HEK293 (cell line): ENCODE results near the gene CHAC2.

Experiments
- CTCF ChIA-PET: fragments of 350-600 bp; formaldehyde crosslinking; extraction: SDS; loops from one replicate; lab custom pipeline; 2021; ENCODE audit warnings: antibody characterized with exemption; lab: Yijun Ruan, JAX
- POLR2A ChIA-PET: fragments of 300-600 bp; formaldehyde crosslinking; extraction: SDS; loops from one replicate; lab custom pipeline; 2020; ENCODE audit warnings: antibody characterized with exemption, inconsistent platforms; lab: Yijun Ruan, JAX
- H3K27ac ChIP-seq: fragments of 200-500 bp; sonication (Bioruptor generic); 2 replicates; pipeline ENCODE4 v1.5.1; 2014; ENCODE audit warnings: low read depth, low read length, control low read depth, inconsistent platforms; ENCODE audit errors: extremely low read depth
- H3K36me3 ChIP-seq, 2 experiments: fragments of 200-500 bp in 1 of 2; sonication (Bioruptor generic) in 1 of 2; 1 replicate in 1 of 2; 2 replicates in 1 of 2; pipeline ENCODE4 v1.5.1; 2014 to 2017; ENCODE audit warnings: inconsistent platforms in 2 of 2, low read length in 2 of 2; ENCODE audit not compliant: control insufficient read depth in 2 of 2, insufficient read depth in 1 of 2
- H3K4me1 ChIP-seq: fragments of 200-500 bp; sonication (Bioruptor generic); 2 replicates; pipeline ENCODE4 v1.5.1; 2014; ENCODE audit warnings: mild to moderate bottlenecking, low read length, inconsistent platforms; ENCODE audit not compliant: control insufficient read depth, insufficient read depth
- H3K4me3 ChIP-seq: 2 replicates; pipeline ENCODE4 v1.5.1; 2011; ENCODE audit warnings: low read depth, mild to moderate bottlenecking, control low read depth, low read length, moderate library complexity
- H3K9me3 ChIP-seq: fragments of 200-500 bp; sonication (Bioruptor generic); 2 replicates; pipeline ENCODE4 v1.5.1; 2014; ENCODE audit warnings: low read depth, low read length, inconsistent platforms; ENCODE audit not compliant: control insufficient read depth, insufficient read depth
- ATF2 ChIP-seq: fragments of 450-650 bp; formaldehyde crosslinking; IDR thresholded peaks from 2 replicates; pipeline ENCODE4 v1.5.1; 2016; ENCODE audit warnings: missing biosample characterization, missing genetic modification characterization, low read depth
- GLIS1 ChIP-seq: fragments of 450-650 bp; formaldehyde crosslinking; IDR thresholded peaks from 2 replicates; pipeline ENCODE4 v1.5.1; 2016; ENCODE audit warnings: missing biosample characterization, missing genetic modification characterization
- GLIS2 ChIP-seq: fragments of 450-650 bp; formaldehyde crosslinking; IDR thresholded peaks from 2 replicates; pipeline ENCODE4 v1.5.1; 2016; ENCODE audit warnings: missing biosample characterization, missing genetic modification characterization
- PATZ1 ChIP-seq: fragments of 450-650 bp; formaldehyde crosslinking; IDR thresholded peaks from 2 replicates; pipeline ENCODE4 v1.5.1; 2016; ENCODE audit warnings: missing biosample characterization, missing genetic modification characterization
- SP7 ChIP-seq: fragments of 450-650 bp; formaldehyde crosslinking; IDR thresholded peaks from 2 replicates; pipeline ENCODE4 v1.5.1; 2016; ENCODE audit warnings: missing biosample characterization, missing genetic modification characterization
- ZBTB17 ChIP-seq: fragments of 450-650 bp; formaldehyde crosslinking; IDR thresholded peaks from 2 replicates; pipeline ENCODE4 v1.5.1; 2016; ENCODE audit warnings: missing biosample characterization, missing genetic modification characterization
- ZBTB20 ChIP-seq: fragments of 450-650 bp; formaldehyde crosslinking; IDR thresholded peaks from 2 replicates; pipeline ENCODE4 v1.5.1; 2016; ENCODE audit warnings: missing biosample characterization, missing genetic modification characterization
- ZNF223 ChIP-seq: fragments of 450-650 bp; formaldehyde crosslinking; IDR thresholded peaks from 2 replicates; pipeline ENCODE4 v1.5.1; 2016; ENCODE audit warnings: missing biosample characterization, missing genetic modification characterization
- ZNF335 ChIP-seq: fragments of 450-650 bp; formaldehyde crosslinking; conservative IDR thresholded peaks from 2 replicates; pipeline ENCODE4 v1.5.1; 2016; ENCODE audit warnings: missing biosample characterization, missing genetic modification characterization
- ZNF37A ChIP-seq: fragments of 450-650 bp; IDR thresholded peaks from 2 replicates; pipeline ENCODE4 v1.5.1; 2018; ENCODE audit warnings: missing biosample characterization, missing genetic modification characterization
- ZNF433 ChIP-seq: fragments of 450-650 bp; formaldehyde crosslinking; IDR thresholded peaks from 2 replicates; pipeline ENCODE4 v1.5.1; 2016; ENCODE audit warnings: missing biosample characterization, missing genetic modification characterization, low read depth
- ZNF501 ChIP-seq: fragments of 450-650 bp; formaldehyde crosslinking; IDR thresholded peaks from 2 replicates; pipeline ENCODE4 v1.5.1; 2016; ENCODE audit warnings: missing biosample characterization, missing genetic modification characterization
- ZNF544 ChIP-seq: fragments of 450-650 bp; formaldehyde crosslinking; IDR thresholded peaks from 2 replicates; pipeline ENCODE4 v1.5.0; 2017; ENCODE audit warnings: missing biosample characterization, missing genetic modification characterization
- ZNF571 ChIP-seq: fragments of 450-650 bp; formaldehyde crosslinking; IDR thresholded peaks from 2 replicates; pipeline ENCODE4 v1.5.0; 2017; ENCODE audit warnings: missing biosample characterization, missing genetic modification characterization
- ZNF791 ChIP-seq: fragments of 450-650 bp; formaldehyde crosslinking; IDR thresholded peaks from 2 replicates; pipeline ENCODE4 v1.5.1; 2016; ENCODE audit warnings: missing biosample characterization, missing genetic modification characterization
- ZSCAN16 ChIP-seq: fragments of 450-650 bp; formaldehyde crosslinking; IDR thresholded peaks from 2 replicates; pipeline ENCODE4 v1.5.1; 2016; ENCODE audit warnings: missing biosample characterization, missing genetic modification characterization
- TF ChIP-seq, protein P1 (sequence below): fragments of 450-650 bp; formaldehyde crosslinking; IDR thresholded peaks from 2 replicates; pipeline ENCODE4 v1.5.1; 2016; ENCODE audit warnings: missing biosample characterization, missing genetic modification characterization
- TF ChIP-seq, protein P2 (sequence below): fragments of 450-650 bp; formaldehyde crosslinking; IDR thresholded peaks from 2 replicates; pipeline ENCODE4 v1.5.1; 2016; ENCODE audit warnings: missing biosample characterization, missing genetic modification characterization

CHAC2 gene

DNA sequence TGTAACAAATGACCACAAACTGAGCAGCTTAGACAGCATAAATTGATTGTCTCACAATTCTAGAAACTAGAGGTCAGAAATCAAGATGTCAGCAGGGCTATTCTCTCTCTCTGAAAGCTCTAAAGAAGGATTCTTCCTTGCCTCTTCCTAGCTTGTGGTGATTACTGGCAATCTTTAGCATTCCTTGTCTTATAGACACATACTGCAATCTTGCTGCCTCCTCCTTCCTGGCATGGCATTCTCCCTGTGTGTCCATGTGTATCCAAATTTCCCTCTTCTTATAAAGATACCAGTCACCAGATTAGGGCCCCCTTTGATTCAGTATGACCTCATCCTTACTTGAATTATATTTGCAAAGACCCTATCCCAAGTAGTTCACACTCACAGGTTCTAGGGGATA, 16.8 kb downstream of the CHAC2 start:
- POLR2A ChIA-PET, result interaction anchor here (1.3 kb wide), 1 partner anchor 17 kb away, joined by 4 read pairs; the partner anchor contains the start of gene CHAC2
- TF ChIP-seq ATF2 (tag by site-specific recombination) (peak; percentile 46; the same call in 1 of the 2 replicates), ZBTB17 (tag by site-specific recombination) (peak; percentile 47; the same call in 1 of the 2 replicates), ZBTB20 (tag by site-specific recombination) (no peak), ZNF335 (tag by site-specific recombination) (peak; percentile 46)
- TF ChIP-seq, all 188 proteins: peak for 3
- H3K27ac ChIP-seq, result no peak overlapping the region
- no peaks in the 10 kb centered on the region for H3K9me3 ChIP-seq
- peaks cover 8% of the 10 kb centered on the region; the same call in 1 of the 2 replicates for H3K4me1 ChIP-seq
- CTCF ChIA-PET, result interaction anchor here (0.6 kb wide), 2 partner anchors 827 to 887 kb away, joined by 3 to 4 read pairs; no protein-coding TSS in a partner anchor
- peaks cover 19 to 20% of the 10 kb centered on the region in 2 experiments; a peak in 2 of 3 replicates for H3K36me3 ChIP-seq
- H3K4me3 ChIP-seq, result peak overlapping the region; percentile 1; the same call in 1 of the 2 replicates

- H3K4me3 ChIP-seq, result peak overlapping the region; percentile 87
- ChIA-PET CTCF (no interaction called here), POLR2A (interaction anchor here (1.3 to 3.9 kb wide), 2 partner anchors 17 to 18 kb away, joined by 4 to 38 read pairs; partner anchors contain the start of gene CHAC2)
- H3K36me3 ChIP-seq, result peaks cover 13 to 17% of the 10 kb centered on the region in 2 experiments; a peak in 2 of 3 replicates
- TF ChIP-seq SP7 (tag by site-specific recombination) (0 out of 2 replicates have a peak, but pooled peaks have one; percentile 19), ZNF37A (no peak), GLIS1 (tag by site-specific recombination) (peak; percentile 96), ZNF791 (no peak), PATZ1 (tag by site-specific recombination) (0 out of 2 replicates have a peak, but pooled peaks have one; percentile 23), ZBTB17 (tag by site-specific recombination) (peak; percentile 88), ZNF501 (tag by site-specific recombination) (no peak), GLIS2 (tag by site-specific recombination) (0 out of 2 replicates have a peak, but pooled peaks have one; percentile 24), ZNF544 (no peak), ZSCAN16 (tag by site-specific recombination) (no peak), ZNF433 (tag by site-specific recombination) (no peak), ZNF223 (tag by site-specific recombination) (no peak), ZNF571 (no peak)
- TF ChIP-seq, protein P1, sequence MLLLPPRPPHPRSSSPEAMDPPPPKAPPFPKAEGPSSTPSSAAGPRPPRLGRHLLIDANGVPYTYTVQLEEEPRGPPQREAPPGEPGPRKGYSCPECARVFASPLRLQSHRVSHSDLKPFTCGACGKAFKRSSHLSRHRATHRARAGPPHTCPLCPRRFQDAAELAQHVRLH (tag by site-specific recombination), result 0 out of 2 replicates have a peak, but pooled peaks have one; percentile 37
- TF ChIP-seq, protein P2, sequence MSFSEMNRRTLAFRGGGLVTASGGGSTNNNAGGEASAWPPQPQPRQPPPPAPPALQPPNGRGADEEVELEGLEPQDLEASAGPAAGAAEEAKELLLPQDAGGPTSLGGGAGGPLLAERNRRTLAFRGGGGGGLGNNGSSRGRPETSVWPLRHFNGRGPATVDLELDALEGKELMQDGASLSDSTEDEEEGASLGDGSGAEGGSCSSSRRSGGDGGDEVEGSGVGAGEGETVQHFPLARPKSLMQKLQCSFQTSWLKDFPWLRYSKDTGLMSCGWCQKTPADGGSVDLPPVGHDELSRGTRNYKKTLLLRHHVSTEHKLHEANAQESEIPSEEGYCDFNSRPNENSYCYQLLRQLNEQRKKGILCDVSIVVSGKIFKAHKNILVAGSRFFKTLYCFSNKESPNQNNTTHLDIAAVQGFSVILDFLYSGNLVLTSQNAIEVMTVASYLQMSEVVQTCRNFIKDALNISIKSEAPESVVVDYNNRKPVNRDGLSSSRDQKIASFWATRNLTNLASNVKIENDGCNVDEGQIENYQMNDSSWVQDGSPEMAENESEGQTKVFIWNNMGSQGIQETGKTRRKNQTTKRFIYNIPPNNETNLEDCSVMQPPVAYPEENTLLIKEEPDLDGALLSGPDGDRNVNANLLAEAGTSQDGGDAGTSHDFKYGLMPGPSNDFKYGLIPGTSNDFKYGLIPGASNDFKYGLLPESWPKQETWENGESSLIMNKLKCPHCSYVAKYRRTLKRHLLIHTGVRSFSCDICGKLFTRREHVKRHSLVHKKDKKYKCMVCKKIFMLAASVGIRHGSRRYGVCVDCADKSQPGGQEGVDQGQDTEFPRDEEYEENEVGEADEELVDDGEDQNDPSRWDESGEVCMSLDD (tag by site-specific recombination), result no peak
- peaks cover 8% of the 10 kb centered on the region; the same call in 1 of the 2 replicates for H3K4me1 ChIP-seq
- H3K27ac ChIP-seq, result no peak overlapping the region
- H3K9me3 ChIP-seq, result no peaks in the 10 kb centered on the region
Measured at GRCh38 chr2:53785366-53785765, 17.8 kb downstream of the CHAC2 start.
